Ectodermal cell (in vitro differentiated cells): ENCODE measurements around the gene ZC3H18.

ENCODE experiments used
- H3K27ac ChIP-seq: 2 replicates; pipeline ENCODE4 v1.7.0; 2013; ENCODE audit warnings: mild to moderate bottlenecking, low read depth, low read length; ENCODE audit not compliant: insufficient read depth, poor library complexity, severe bottlenecking
- H3K27me3 ChIP-seq: 2 replicates; pipeline ENCODE4 v1.7.0; 2013; ENCODE audit warnings: mild to moderate bottlenecking, low read length; ENCODE audit not compliant: insufficient read depth, control insufficient read depth, poor library complexity, severe bottlenecking
- H3K36me3 ChIP-seq: one replicate; pipeline ENCODE4 v1.7.0; 2013; ENCODE audit warnings: low read length; ENCODE audit not compliant: control insufficient read depth, insufficient read depth
- H3K4me1 ChIP-seq: one replicate; pipeline ENCODE4 v1.7.0; 2013; ENCODE audit warnings: low read length; ENCODE audit not compliant: control insufficient read depth, insufficient read depth
- H3K4me3 ChIP-seq: 2 replicates; pipeline ENCODE4 v1.7.0; 2013; ENCODE audit warnings: low read depth, low read length, control low read depth; ENCODE audit not compliant: insufficient read depth
- H3K9me3 ChIP-seq: 2 replicates; pipeline ENCODE4 v1.7.0; 2013; ENCODE audit warnings: mild to moderate bottlenecking, low read length, moderate library complexity; ENCODE audit not compliant: control insufficient read depth
- WGBS, 2 experiments: methylation state at CpG; one replicate each; pipeline ENCODE4 v1.1.7; 2013; ENCODE audit warnings: missing lambda C conversion rate in 2 of 2; 5-methylcytosine and 5-hydroxymethylcytosine counted together

The ZC3H18 gene

DNA sequence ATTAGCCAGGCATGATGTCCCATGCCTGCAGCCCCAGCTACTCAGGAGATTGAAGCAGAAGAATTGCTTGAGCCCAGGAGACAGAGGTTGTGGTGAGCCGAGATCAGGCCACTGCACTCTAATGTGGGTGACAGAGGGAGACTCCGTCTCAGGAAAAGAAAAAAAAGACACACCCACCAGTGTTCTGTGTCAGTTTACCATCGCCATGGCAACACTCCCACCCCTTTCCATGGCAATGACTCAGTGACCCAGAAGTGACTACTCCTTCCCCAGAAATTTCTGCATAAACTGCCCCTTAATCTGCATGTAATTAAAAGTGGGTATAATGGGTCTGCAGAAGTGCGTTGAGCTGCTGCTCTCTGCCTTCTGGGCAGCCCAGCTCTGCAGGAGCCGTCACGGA, 4.0 kb upstream of the ZC3H18 start:
- Histone ChIP-seq H3K9me3 (no peaks in the 10 kb centered on the region), H3K27me3 (peaks cover 7% of the 10 kb centered on the region), H3K4me1 (peaks cover 6% of the 10 kb centered on the region), H3K36me3 (no peaks in the 10 kb centered on the region), H3K27ac (no peak overlapping the region), H3K4me3 (no peak overlapping the region)
- WGBS, 2 experiments: 72 to 79% methylated on average over 6 of the region's 6 CpGs

DNA sequence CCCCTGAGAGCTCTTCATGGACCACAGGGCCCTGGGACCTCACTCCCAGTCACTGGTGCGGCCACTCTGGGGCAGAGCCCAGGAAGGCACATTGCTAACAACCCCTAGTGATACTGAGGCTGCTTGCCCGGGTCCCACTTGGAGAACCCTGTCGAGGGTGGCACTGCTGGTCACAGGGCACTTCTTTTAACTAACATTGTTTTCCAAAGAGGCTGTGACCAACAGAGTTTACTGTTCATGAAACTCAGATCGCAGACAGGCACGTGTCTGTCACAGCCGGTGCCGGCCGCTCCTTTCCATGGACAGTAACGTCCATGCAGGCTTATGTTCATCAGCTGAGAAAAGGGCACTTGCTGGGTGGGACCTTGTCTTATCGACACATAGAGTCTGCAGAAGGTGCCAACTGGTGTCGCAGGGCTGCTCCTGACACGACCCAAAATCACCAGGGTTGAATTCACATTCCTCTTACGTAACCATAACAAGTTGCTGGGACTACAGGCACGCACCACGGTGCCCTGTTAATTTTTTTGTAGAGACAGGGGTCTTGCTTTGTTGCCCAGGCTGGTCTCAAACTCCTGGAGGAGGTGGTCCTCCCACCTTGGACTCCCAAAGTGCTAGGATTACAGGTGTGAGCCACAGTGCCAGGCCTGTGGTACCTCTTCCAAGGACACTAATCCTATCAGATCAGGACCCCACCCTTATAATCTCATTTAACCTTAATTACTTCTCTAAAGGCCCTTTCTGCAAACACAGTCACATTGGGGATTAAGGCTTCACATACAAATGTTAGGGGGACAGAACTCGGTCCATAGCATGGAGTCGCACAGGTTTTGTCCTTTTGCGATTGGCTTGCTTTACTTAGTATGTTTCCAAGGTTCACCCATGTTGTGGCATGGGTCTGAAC, 1.2 kb upstream of the ZC3H18 start:
- H3K36me3 ChIP-seq: no peaks in the 10 kb centered on the region
- no peaks in the 10 kb centered on the region for H3K9me3 ChIP-seq
- no peak overlapping the region for H3K27ac ChIP-seq
- 89% methylated on average over 18 of the region's 18 CpGs for WGBS, 2 experiments
- peaks cover 10% of the 10 kb centered on the region for H3K4me1 ChIP-seq
- H3K4me3 ChIP-seq: peak overlapping the region; percentile 84
- H3K27me3 ChIP-seq: no peaks in the 10 kb centered on the region

DNA sequence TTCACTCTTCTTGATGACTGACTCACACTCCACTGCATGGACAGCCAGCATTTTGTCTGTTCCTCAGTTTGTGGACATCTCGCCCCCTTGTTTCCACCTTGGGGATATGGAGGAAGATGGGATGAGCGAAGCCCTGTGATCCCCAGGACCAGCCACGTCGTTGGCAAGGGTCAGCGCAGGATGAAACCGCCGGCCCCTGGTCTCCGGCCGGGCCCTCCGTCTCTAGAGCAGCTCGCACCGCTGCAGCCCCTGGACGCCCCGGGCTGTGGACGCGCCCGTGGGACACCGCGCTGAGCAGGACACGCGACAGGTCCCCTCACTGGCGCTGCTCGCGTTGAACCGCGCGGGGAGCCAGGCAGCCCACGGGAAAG, 604 bp upstream of the ZC3H18 start:
- Histone ChIP-seq H3K9me3 (no peaks in the 10 kb centered on the region), H3K27ac (no peak overlapping the region)
- WGBS, 2 experiments: 4 to 5% methylated on average over 28 of the region's 28 CpGs

DNA sequence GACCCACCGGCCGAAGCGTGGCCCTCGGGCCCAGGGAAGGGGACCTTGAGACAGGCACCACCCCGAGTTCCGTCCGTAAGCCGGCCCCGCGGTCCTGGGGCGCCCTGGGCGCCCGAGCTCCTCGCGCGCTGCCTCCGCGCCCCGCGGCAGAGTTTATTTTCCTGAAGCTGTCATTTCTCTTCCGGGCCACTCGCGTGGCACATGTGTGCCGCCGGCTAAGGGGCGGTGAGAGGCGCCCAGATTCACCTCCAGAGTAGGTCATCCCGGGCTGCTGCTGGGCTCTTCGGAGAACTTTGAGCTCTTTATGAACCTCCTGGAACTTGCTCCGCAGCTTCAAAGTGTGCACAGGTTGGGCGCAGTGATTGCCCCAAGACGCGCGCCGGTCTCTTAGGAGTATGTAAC, 489 bp downstream of the ZC3H18 start:
- no peaks in the 10 kb centered on the region for H3K27me3 ChIP-seq
- H3K36me3 ChIP-seq: peaks cover 5% of the 10 kb centered on the region
- no peaks in the 10 kb centered on the region for H3K9me3 ChIP-seq
- H3K27ac ChIP-seq: no peak overlapping the region
- peaks cover 10% of the 10 kb centered on the region for H3K4me1 ChIP-seq
- 1% methylated on average over 35 of the region's 35 CpGs for WGBS, 2 experiments
- H3K4me3 ChIP-seq: peak overlapping the region; percentile 84

More for the DNA sequence above, 604 bp upstream of the ZC3H18 start:
- no peaks in the 10 kb centered on the region for H3K36me3 ChIP-seq
- peak overlapping the region; percentile 84 for H3K4me3 ChIP-seq
- peaks cover 10% of the 10 kb centered on the region for H3K4me1 ChIP-seq
- H3K27me3 ChIP-seq: no peaks in the 10 kb centered on the region

DNA sequence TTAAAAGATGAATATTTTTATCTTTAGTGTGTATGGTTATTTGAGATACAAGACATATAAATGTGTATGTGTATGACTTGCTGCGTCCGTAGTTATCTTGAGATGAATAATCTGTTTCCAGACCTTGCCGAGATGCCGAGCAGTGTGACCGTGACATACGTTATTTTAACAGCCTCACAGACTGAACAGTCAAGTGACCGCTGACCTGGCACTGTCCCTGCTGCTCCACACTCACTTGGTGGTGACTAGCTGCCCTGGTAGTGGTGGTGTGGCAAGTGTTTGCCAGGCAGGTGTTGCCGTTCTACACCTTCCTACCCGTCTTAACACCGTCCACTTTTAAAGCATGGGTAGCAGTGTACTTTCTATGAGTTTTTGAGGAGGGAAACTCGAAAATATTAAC, 5.0 kb downstream of the ZC3H18 start:
- 96 to 99% methylated on average over 11 of the region's 11 CpGs for WGBS, 2 experiments
- no peaks in the 10 kb centered on the region for H3K9me3 ChIP-seq
- H3K4me3 ChIP-seq: no peak overlapping the region
- peaks cover 10% of the 10 kb centered on the region for H3K4me1 ChIP-seq
- H3K27ac ChIP-seq: no peak overlapping the region
- peaks cover 23% of the 10 kb centered on the region for H3K36me3 ChIP-seq
- H3K27me3 ChIP-seq: no peaks in the 10 kb centered on the region

DNA sequence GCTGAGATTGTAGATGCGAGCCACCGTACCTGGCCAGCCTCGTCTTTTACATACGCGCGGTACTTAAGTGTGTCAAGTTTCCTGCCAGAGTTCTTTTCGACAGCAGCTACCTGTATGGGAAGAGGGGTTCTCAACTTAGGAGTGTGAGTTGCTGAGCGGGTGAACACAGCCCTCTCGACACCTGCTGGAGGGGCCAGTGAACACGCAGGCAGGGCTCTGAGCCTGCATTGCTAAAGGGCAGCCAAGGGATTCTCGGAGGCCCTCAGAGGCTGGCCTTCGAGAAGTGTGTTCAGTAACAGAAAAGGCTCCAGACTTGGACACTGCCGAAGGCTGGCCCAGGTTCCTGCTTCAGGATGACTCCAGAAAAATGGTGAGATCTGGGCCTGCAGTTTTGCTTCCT, 6.1 kb downstream of the ZC3H18 start:
- H3K36me3 ChIP-seq: peaks cover 28% of the 10 kb centered on the region
- H3K27ac ChIP-seq: no peak overlapping the region
- H3K9me3 ChIP-seq: no peaks in the 10 kb centered on the region
- peaks cover 6% of the 10 kb centered on the region for H3K4me1 ChIP-seq
- no peak overlapping the region for H3K4me3 ChIP-seq
- WGBS, 2 experiments: 94 to 97% methylated on average over 13 of the region's 13 CpGs
- no peaks in the 10 kb centered on the region for H3K27me3 ChIP-seq

DNA sequence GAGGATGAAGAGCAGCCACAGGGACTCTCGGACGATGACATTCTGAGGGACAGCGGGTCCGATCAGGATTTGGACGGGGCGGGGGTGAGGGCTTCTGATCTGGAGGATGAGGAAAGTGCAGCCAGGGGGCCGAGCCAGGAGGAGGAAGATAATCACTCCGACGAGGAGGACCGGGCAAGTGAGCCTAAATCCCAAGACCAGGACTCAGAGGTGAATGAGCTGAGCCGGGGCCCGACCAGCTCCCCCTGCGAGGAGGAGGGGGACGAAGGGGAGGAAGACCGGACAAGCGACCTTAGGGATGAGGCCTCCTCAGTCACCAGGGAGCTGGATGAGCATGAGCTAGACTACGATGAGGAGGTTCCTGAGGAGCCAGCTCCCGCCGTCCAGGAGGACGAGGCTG, 7.0 kb downstream of the ZC3H18 start:
- no peaks in the 10 kb centered on the region for H3K9me3 ChIP-seq
- H3K4me1 ChIP-seq: no peaks in the 10 kb centered on the region
- WGBS, 2 experiments: 95 to 97% methylated on average over 20 of the region's 20 CpGs
- no peak overlapping the region for H3K4me3 ChIP-seq
- peaks cover 33% of the 10 kb centered on the region for H3K36me3 ChIP-seq
- H3K27me3 ChIP-seq: no peaks in the 10 kb centered on the region
- H3K27ac ChIP-seq: no peak overlapping the region

DNA sequence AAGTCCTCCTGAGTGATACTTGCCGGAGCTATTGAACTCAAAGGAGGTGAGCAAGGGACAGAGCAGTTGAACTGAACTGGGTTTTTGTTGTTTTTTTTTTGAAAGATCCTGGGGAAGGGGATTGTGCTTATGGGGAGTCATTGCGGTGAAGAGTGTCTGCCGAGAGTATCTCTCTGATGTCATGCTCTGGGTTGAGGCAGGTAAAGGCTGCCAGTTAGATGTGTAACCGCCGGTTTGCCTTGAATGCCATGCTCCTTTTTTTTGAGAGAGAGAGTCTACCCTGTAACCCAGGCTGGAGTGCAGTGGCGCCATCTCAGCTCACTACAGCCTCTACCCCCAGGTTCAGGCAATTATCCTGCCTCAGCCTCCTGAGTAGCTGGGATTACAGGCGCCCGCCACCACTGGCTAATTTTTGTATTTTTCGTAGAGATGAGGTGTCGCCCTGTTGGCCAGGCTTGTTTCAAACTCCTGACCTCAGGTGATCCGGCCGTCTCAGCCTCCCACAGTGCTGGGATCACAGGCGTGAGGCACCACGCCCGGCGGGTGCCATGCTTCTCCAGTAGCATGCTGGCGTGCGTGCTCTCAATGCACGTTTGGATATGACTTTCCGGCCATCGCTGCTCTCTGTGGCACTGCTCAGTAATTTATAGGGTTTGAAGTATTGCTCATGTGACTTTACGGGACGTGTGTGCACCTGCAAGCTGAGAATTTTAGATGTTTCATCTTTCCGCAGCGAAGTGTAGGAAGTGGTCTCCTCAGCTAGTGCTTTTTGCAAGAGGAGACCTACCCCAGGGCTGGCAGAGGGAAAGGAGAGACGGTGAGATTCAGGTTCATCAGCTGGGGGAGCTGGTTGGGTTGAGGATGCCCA, 8.5 kb downstream of the ZC3H18 start:
- Histone ChIP-seq H3K36me3 (peaks cover 33% of the 10 kb centered on the region), H3K4me1 (no peaks in the 10 kb centered on the region)
- 95 to 96% methylated on average over 26 of the region's 26 CpGs for WGBS, 2 experiments

DNA sequence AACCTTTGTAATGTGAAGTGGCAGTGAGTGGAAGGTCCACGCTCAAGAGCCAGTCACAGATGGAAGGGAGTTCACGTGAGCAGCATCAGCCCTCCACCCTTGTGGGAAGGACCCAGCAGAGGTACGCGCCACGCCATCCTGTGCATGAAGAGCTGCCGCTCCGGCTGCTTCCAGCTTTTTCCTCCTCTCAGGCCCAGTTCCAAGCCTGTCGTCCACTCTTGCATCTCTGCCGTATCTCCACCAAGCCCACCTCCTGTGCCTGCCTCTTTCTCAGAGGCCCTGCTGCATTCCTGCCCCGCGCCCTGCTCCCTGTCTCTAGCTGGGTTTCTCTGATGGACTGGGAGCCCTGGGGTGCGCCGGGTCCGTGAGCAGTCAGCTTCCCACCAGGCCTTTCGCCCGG, 10.2 kb downstream of the ZC3H18 start:
- no peaks in the 10 kb centered on the region for H3K9me3 ChIP-seq
- no peak overlapping the region for H3K27ac ChIP-seq
- 95% methylated on average over 16 of the region's 16 CpGs for WGBS, 2 experiments
- no peak overlapping the region for H3K4me3 ChIP-seq
- H3K4me1 ChIP-seq: no peaks in the 10 kb centered on the region
- no peaks in the 10 kb centered on the region for H3K27me3 ChIP-seq
- peaks cover 31% of the 10 kb centered on the region for H3K36me3 ChIP-seq

More for the DNA sequence above, 8.5 kb downstream of the ZC3H18 start:
- Histone ChIP-seq H3K27ac (no peak overlapping the region), H3K9me3 (no peaks in the 10 kb centered on the region), H3K4me3 (no peak overlapping the region), H3K27me3 (no peaks in the 10 kb centered on the region)

DNA sequence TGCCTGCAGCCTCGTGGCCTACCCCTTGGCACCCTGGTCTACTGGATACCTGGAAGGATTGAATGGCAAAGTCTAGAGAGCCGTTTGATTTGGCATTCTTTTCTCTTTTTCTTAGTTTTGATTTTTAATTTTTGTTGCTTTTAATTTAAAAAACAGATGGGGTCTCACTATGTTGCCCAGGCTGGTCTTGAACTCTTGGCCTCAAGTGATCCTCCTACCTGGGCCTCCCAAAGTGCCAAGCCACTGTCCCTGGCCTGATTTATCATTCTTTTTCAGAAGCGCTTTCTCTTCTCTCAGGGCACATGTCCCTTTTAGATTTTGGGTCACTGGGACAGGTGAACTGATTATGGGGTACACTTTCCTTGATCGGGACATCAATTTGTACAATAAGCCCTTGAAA, 10.8 kb downstream of the ZC3H18 start:
- Histone ChIP-seq H3K4me1 (no peaks in the 10 kb centered on the region), H3K27me3 (no peaks in the 10 kb centered on the region), H3K9me3 (no peaks in the 10 kb centered on the region), H3K36me3 (peaks cover 28% of the 10 kb centered on the region), H3K27ac (no peak overlapping the region), H3K4me3 (no peak overlapping the region)
- 97 to 99% methylated on average over 4 of the region's 4 CpGs for WGBS, 2 experiments
